ENCODE measurements around the gene PIEZO1. TPM values are rescaled to one million over a fixed set of nuclear protein-coding genes. Genes with fewer than 3 reads are reported as not detected.

PIEZO1 gene
- total RNA-seq, 1 donor from 2014 or later, result 17.8 TPM

- DNase-seq (ENCODE audit: low read depth, low spot score), result no peak
- peaks cover 28% of the 10 kb centered on the region for H3K27me3 Mint-ChIP-seq (ENCODE audit: low read depth)
- no peaks in the 10 kb centered on the region for H3K36me3 Mint-ChIP-seq (ENCODE audit: low read depth)
- no peak overlapping the region for H3K4me3 Mint-ChIP-seq
- no peak for TF ChIP-seq CTCF (conservative IDR thresholded peaks at IDR 0.05)
- H3K9me3 Mint-ChIP-seq, result no peaks in the 10 kb centered on the region
- H3K4me1 Mint-ChIP-seq, result peaks cover 9% of the 10 kb centered on the region
- H3K27ac Mint-ChIP-seq (ENCODE audit: unreplicated experiment), result peak overlapping the region; percentile 12
These were observed 3.6 kb downstream of the PIEZO1 start for GRCh38 chr16:88781140-88782077.

GRCh38 chr16:88780142-88781062 is 4.6 kb downstream of the PIEZO1 start:
- no peak for DNase-seq (ENCODE audit: low read depth, low spot score)
- H3K36me3 Mint-ChIP-seq (ENCODE audit: low read depth), result no peaks in the 10 kb centered on the region
- H3K4me1 Mint-ChIP-seq, result peaks cover 9% of the 10 kb centered on the region
- peak overlapping the region; percentile 57 for H3K27ac Mint-ChIP-seq (ENCODE audit: unreplicated experiment)
- no peaks in the 10 kb centered on the region for H3K9me3 Mint-ChIP-seq
- TF ChIP-seq CTCF (conservative IDR thresholded peaks at IDR 0.05), result no peak
- H3K27me3 Mint-ChIP-seq (ENCODE audit: low read depth), result peaks cover 24% of the 10 kb centered on the region
- H3K4me3 Mint-ChIP-seq, result no peak overlapping the region

- H3K27ac Mint-ChIP-seq (ENCODE audit: unreplicated experiment), result no peak overlapping the region
- TF ChIP-seq CTCF (conservative IDR thresholded peaks at IDR 0.05), result no peak
- peaks cover 9% of the 10 kb centered on the region for H3K4me1 Mint-ChIP-seq
- H3K4me3 Mint-ChIP-seq, result no peak overlapping the region
- peaks cover 24% of the 10 kb centered on the region for H3K27me3 Mint-ChIP-seq (ENCODE audit: low read depth)
- no peaks in the 10 kb centered on the region for H3K9me3 Mint-ChIP-seq
- H3K36me3 Mint-ChIP-seq (ENCODE audit: low read depth), result no peaks in the 10 kb centered on the region
- no peak for DNase-seq (ENCODE audit: low read depth, low spot score)
These were observed 5.4 kb downstream of the PIEZO1 start for GRCh38 chr16:88779406-88780141.

GRCh38 chr16:88778541-88779065 is 6.4 kb downstream of the PIEZO1 start:
- Mint-ChIP-seq H3K36me3 (ENCODE audit: low read depth) (no peaks in the 10 kb centered on the region), H3K9me3 (no peaks in the 10 kb centered on the region), H3K4me1 (peaks cover 9% of the 10 kb centered on the region), H3K27me3 (ENCODE audit: low read depth) (peaks cover 19% of the 10 kb centered on the region), H3K27ac (ENCODE audit: unreplicated experiment) (no peak overlapping the region), H3K4me3 (no peak overlapping the region)
- no peak for TF ChIP-seq CTCF (conservative IDR thresholded peaks at IDR 0.05)
- no peak for DNase-seq (ENCODE audit: low read depth, low spot score)

GRCh38 chr16:88778271-88778525 is 6.8 kb downstream of the PIEZO1 start:
- H3K4me3 Mint-ChIP-seq, result no peak overlapping the region
- TF ChIP-seq CTCF (conservative IDR thresholded peaks at IDR 0.05), result no peak
- H3K27me3 Mint-ChIP-seq (ENCODE audit: low read depth), result peaks cover 15% of the 10 kb centered on the region
- H3K4me1 Mint-ChIP-seq, result peaks cover 6% of the 10 kb centered on the region
- H3K27ac Mint-ChIP-seq (ENCODE audit: unreplicated experiment), result no peak overlapping the region
- H3K9me3 Mint-ChIP-seq, result no peaks in the 10 kb centered on the region
- no peak for DNase-seq (ENCODE audit: low read depth, low spot score)
- no peaks in the 10 kb centered on the region for H3K36me3 Mint-ChIP-seq (ENCODE audit: low read depth)

Measured in neural crest cell (in vitro differentiated cells).